ENCODE measurements around the gene RAP1GDS1.

DNA sequence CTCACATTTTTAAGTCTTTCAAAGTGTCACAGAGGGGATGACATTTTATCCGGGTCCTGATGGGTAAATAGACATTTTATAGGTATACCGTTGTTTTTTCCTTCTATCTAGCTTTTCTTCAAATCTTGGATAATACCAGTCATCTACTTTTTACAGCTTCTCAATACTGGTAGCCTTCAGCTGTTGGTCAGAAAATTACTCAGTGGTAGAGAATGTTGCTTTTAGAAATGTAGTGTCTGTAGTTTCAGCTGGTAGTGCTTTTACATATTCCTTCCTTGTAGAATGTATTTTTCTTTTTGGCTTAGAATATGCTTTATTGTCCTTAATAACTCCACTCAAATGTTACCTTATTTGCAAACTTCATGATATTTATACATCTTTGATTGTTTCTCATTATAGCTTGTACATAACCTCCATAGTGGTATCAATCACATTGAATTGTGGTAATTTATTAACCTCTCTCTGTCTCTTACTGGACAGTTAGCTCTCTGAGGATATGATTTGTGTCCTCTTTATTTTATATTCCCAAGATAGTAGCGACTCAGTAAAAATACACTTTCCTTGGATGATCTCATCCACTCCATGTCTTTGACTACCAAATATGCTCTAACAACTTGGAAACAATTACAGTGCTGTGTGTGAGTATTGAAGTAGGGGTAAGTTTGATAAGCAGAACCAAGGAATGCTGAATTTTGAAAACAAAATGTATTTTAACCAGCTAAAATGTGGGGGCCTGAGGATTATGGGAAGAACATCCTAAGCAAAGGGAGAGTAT, 53.8 kb downstream of the RAP1GDS1 start:
- TF ChIP-seq EZH2phosphoT487 (IDR thresholded peaks at IDR 0.05; ENCODE audit: borderline replicate concordance, low read length), result no peak
- TF ChIP-seq, protein P1, sequence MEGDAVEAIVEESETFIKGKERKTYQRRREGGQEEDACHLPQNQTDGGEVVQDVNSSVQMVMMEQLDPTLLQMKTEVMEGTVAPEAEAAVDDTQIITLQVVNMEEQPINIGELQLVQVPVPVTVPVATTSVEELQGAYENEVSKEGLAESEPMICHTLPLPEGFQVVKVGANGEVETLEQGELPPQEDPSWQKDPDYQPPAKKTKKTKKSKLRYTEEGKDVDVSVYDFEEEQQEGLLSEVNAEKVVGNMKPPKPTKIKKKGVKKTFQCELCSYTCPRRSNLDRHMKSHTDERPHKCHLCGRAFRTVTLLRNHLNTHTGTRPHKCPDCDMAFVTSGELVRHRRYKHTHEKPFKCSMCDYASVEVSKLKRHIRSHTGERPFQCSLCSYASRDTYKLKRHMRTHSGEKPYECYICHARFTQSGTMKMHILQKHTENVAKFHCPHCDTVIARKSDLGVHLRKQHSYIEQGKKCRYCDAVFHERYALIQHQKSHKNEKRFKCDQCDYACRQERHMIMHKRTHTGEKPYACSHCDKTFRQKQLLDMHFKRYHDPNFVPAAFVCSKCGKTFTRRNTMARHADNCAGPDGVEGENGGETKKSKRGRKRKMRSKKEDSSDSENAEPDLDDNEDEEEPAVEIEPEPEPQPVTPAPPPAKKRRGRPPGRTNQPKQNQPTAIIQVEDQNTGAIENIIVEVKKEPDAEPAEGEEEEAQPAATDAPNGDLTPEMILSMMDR (conservative IDR thresholded peaks at IDR 0.05; ENCODE audit: low read depth, low read length), result no peak
- TF ChIP-seq EZH2 (IDR thresholded peaks at IDR 0.05; ENCODE audit: low read length, unreplicated experiment), result no peak
